HepG2 (cell line): Measurements from ENCODE around the gene CDC14A. TPM values are rescaled to one million over a fixed set of nuclear protein-coding genes. Genes with fewer than 3 reads are reported as not detected.

Experiments used
- ATAC-seq: fragments of 200-7000 bp; cut with Tn5 transposase; 3 replicates; pipeline ENCODE4 v1.9.1; 2020; ENCODE audit warnings: mild to moderate bottlenecking, moderate library complexity
- BruUV-seq: library from RNA; stranded (reverse); fragments of 400-500 nt; replicated peaks from 2 replicates; lab custom pipeline; 2021; lab: Mats Ljungman, UMichigan
- CTCF ChIA-PET: fragments of 300-600 bp; formaldehyde crosslinking; extraction: SDS; loops from one replicate; lab custom pipeline; 2021; ENCODE audit warnings: low total read pairs, inconsistent platforms, low intra/inter-chr PET ratio; lab: Yijun Ruan, JAX
- POLR2A ChIA-PET: fragments of 350-600 bp; sonication (Branson Sonifier 250); formaldehyde crosslinking; loops from one replicate; lab custom pipeline; 2020; ENCODE audit warnings: antibody characterized with exemption, inconsistent platforms; lab: Yijun Ruan, JAX
- DNase-seq: peaks from one replicate; pipeline ENCODE4 v3.0.0-alpha.2; 2015; ENCODE audit warnings: low spot score
- FAIRE-seq: peaks from 3 replicates; lab custom pipeline; 2011; peaks lifted over from hg19 to GRCh38; lab: Jason Lieb, UNC
- H2AFZ ChIP-seq: one replicate; pipeline ENCODE4 v1.6.1; 2011; ENCODE audit warnings: low read length, inconsistent platforms
- H3K27ac ChIP-seq: fragments of 300-600 bp; 3 replicates; pipeline ENCODE4 v1.8.0; 2011; ENCODE audit warnings: mixed run types, mild to moderate bottlenecking, mixed read lengths, low read length, inconsistent platforms; ENCODE audit not compliant: insufficient read depth; ENCODE audit errors: extremely low read length
- H3K27me3 ChIP-seq, 2 experiments: fragments of 200-600 bp in 1 of 2; 2 replicates in 1 of 2; 3 replicates in 1 of 2; pipeline versions ENCODE4 v1.6.0 to v1.8.0; 2011; ENCODE audit warnings: low read length in 2 of 2, mild to moderate bottlenecking in 2 of 2, moderate library complexity in 2 of 2, inconsistent platforms in 1 of 2; ENCODE audit not compliant: insufficient read depth in 2 of 2, control insufficient read depth in 1 of 2
- H3K36me3 ChIP-seq, 2 experiments: fragments of 200-600 bp in 1 of 2; replicated peaks in 1 of 2; 2 replicates in 1 of 2; 3 replicates in 1 of 2; pipeline versions ENCODE4 v1.5.1 to v1.8.0; 2011; ENCODE audit warnings: low read length in 2 of 2, inconsistent platforms in 1 of 2; ENCODE audit not compliant: insufficient read depth in 2 of 2, control insufficient read depth in 1 of 2
- H3K4me1 ChIP-seq: 2 replicates; pipeline ENCODE4 v1.5.1; 2012; ENCODE audit warnings: low read length, inconsistent platforms; ENCODE audit not compliant: insufficient read depth
- H3K4me2 ChIP-seq: 2 replicates; pipeline ENCODE4 v1.6.0; 2011; ENCODE audit warnings: low read depth, low read length, inconsistent platforms
- H3K4me3 ChIP-seq, 3 experiments: fragments of 200-600 bp in 1 of 3; sonication (generic), shearing (Covaris generic) in 1 of 3; replicated peaks in 1 of 3; 2 replicates each; pipeline ENCODE4 v1.5.1; 2011 to 2016; ENCODE audit warnings: low read length in 3 of 3, inconsistent platforms in 2 of 3, low read depth in 2 of 3, mild to moderate bottlenecking in 2 of 3, control low read depth in 1 of 3, mixed read lengths in 1 of 3; ENCODE audit not compliant: insufficient read depth in 1 of 3
- H3K79me2 ChIP-seq: one replicate; pipeline ENCODE4 v1.6.1; 2011; ENCODE audit warnings: low read length, inconsistent platforms; ENCODE audit not compliant: insufficient read depth
- H3K9ac ChIP-seq: 2 replicates; pipeline ENCODE4 v1.6.0; 2011; ENCODE audit warnings: mild to moderate bottlenecking, low read depth, low read length, inconsistent platforms; ENCODE audit not compliant: insufficient read depth
- H3K9me3 ChIP-seq: 2 replicates; pipeline ENCODE4 v1.5.1; 2012; ENCODE audit warnings: mild to moderate bottlenecking, low read length
- H4K20me1 ChIP-seq: 2 replicates; pipeline ENCODE4 v1.6.0; 2011; ENCODE audit warnings: inconsistent platforms, mild to moderate bottlenecking, low read length, moderate library complexity; ENCODE audit not compliant: insufficient read depth
- FOXP1 ChIP-seq, 2 experiments: fragments of 450-650 bp in 1 of 2; IDR thresholded peaks; 2 replicates each; pipeline ENCODE4 v1.6.1; 2017 to 2018; ENCODE audit warnings: antibody characterized with exemption in 1 of 2
- KMT2B ChIP-seq: IDR thresholded peaks from 2 replicates; pipeline ENCODE4 v1.6.1; 2016; ENCODE audit warnings: missing genetic modification reagents, missing compliant biosample characterization
- NFE2 ChIP-seq: sonication (generic); formaldehyde crosslinking; IDR thresholded peaks from 2 replicates; pipeline ENCODE4 v1.4.0; 2020; ENCODE audit warnings: missing genetic modification reagents
- RAD51 ChIP-seq: fragments of 450-650 bp; IDR thresholded peaks from 2 replicates; pipeline ENCODE4 v1.6.1; 2016; ENCODE audit warnings: borderline replicate concordance
- SAFB2 ChIP-seq: sonication (generic); formaldehyde crosslinking; IDR thresholded peaks from 2 replicates; pipeline ENCODE4 v1.5.1; 2020; ENCODE audit warnings: missing genetic modification reagents, low read depth, mild to moderate bottlenecking, borderline replicate concordance
- TMF1 ChIP-seq: sonication (generic); formaldehyde crosslinking; IDR thresholded peaks from 2 replicates; pipeline ENCODE4 v1.8.1; 2022; ENCODE audit warnings: low read depth, missing genetic modification reagents
- ZNF746 ChIP-seq: sonication (generic); formaldehyde crosslinking; IDR thresholded peaks from 2 replicates; pipeline ENCODE4 v1.8.0; 2022; ENCODE audit warnings: mild to moderate bottlenecking, missing genetic modification reagents
- WGBS: methylation state at CpG from one replicate; pipeline ENCODE4 v1.1.6; 2017; ENCODE audit warnings: low lambda C conversion rate; 5-methylcytosine and 5-hydroxymethylcytosine counted together
- in situ Hi-C: cut with HindIII; loops from 2 replicates; pipeline ENCODE4 v1.10.0; 2017; ENCODE audit warnings: low pct_unique_long_range_greater_than_20kb; ENCODE audit not compliant: extremely low pct_ligation_motif_present
- intact Hi-C: fragments of 100-400 bp; cut with micrococcal nuclease; formaldehyde crosslinking; loops from one replicate; pipeline ENCODE4 v1.10.0; 2022; ENCODE audit not compliant: unreplicated experiment
- polyA plus RNA-seq, 8 experiments: library from polyadenylated mRNA; depleted of rRNA in 3 of 8; stranded (reverse) in 7 of 8; unstranded in 1 of 8; fragments of >200 nt; fragmentation: Illumina TruSeq in 4 of 8; extraction: Trizol in 4 of 8; gene quantifications; 2 replicates each; pipeline versions ENCODE4 v1.2.1 to v1.2.3, GENCODE V29; 2011 to 2016; ENCODE audit warnings: low read depth in 4 of 8, missing spikeins in 1 of 8, mixed read lengths in 1 of 8; ENCODE audit not compliant: insufficient read depth in 1 of 8
- total RNA-seq, 5 experiments: library from RNA; depleted of rRNA; stranded (reverse); fragments of >200 nt; fragmentation: Illumina TruSeq; extraction: Trizol; gene quantifications; 2 replicates each; pipeline ENCODE4 v1.2.3, GENCODE V29; 2016; ENCODE audit warnings: low read depth in 1 of 5
- TF ChIP-seq, protein P1 (sequence below): sonication (generic); formaldehyde crosslinking; IDR thresholded peaks from 2 replicates; pipeline ENCODE4 v1.4.0; 2020; ENCODE audit warnings: missing genetic modification reagents, borderline replicate concordance
- TF ChIP-seq, protein P2 (sequence below): sonication (generic); formaldehyde crosslinking; IDR thresholded peaks from 2 replicates; pipeline ENCODE4 v1.5.1; 2020; ENCODE audit warnings: missing genetic modification reagents, mild to moderate bottlenecking, borderline replicate concordance
- TF ChIP-seq, protein P3 (sequence below), 2 experiments: sonication (generic) in 1 of 2; formaldehyde crosslinking in 1 of 2; IDR thresholded peaks; 2 replicates each; pipeline versions ENCODE4 v1.5.1 to v1.6.1; 2011 to 2020; ENCODE audit warnings: borderline replicate concordance in 1 of 2, low read depth in 1 of 2, low read length in 1 of 2, mild to moderate bottlenecking in 1 of 2, missing genetic modification reagents in 1 of 2, moderate library complexity in 1 of 2

CDC14A gene
- total and polyA plus RNA-seq, 2 of the 13 experiments (the other 11 are each of a cell fraction or from before 2014, with no cell fraction given) = 2.8 to 4.9 TPM

DNA sequence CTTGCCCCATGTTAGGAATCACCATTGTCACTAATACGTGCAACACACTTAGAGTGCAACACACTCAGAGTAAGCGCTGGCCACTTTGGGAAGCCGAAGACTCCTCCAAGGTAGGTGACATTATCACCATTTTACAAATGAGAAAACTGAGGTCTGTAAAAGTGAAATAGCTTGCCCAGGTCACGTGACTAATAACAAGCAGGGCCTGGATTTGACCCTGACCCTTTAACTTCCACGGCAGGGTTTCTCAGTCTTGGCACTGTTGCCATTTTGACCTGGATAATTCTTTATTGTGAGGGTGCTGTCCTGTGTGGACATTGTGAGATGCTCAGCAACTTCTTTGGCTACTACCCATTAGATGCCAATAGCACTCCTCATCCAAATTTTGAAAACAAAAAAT, 177.8 kb downstream of the CDC14A start:
- Histone ChIP-seq H3K9me3 (no peaks in the 10 kb centered on the region), H2AFZ (no peak overlapping the region), H3K4me3 (no peak overlapping the region), H3K4me1 (no peaks in the 10 kb centered on the region), H3K27me3 (no peaks in the 10 kb centered on the region; a peak in 1 of 5 replicates), H3K4me2 (no peak overlapping the region), H3K27ac (no peak overlapping the region), H4K20me1 (no peaks in the 10 kb centered on the region), H3K9ac (no peak overlapping the region), H3K79me2 (no peaks in the 10 kb centered on the region), H3K36me3 (no peaks in the 10 kb centered on the region)
- WGBS = 34% methylated on average over 4 of the region's 5 CpGs
- BruUV-seq = no TSS peak
- TF ChIP-seq NFE2 (no peak), SAFB2 (CRISPR knock-in tag) (no peak), KMT2B (no peak), ZNF746 (CRISPR knock-in tag) (no peak), RAD51 (peak; percentile 77), TMF1 (CRISPR knock-in tag) (no peak), FOXP1 (IDR thresholded peaks at IDR 0.05) (no peak), FOXP1 (CRISPR knock-in tag; IDR thresholded peaks at IDR 0.05) (no peak)
- TF ChIP-seq, protein P1, sequence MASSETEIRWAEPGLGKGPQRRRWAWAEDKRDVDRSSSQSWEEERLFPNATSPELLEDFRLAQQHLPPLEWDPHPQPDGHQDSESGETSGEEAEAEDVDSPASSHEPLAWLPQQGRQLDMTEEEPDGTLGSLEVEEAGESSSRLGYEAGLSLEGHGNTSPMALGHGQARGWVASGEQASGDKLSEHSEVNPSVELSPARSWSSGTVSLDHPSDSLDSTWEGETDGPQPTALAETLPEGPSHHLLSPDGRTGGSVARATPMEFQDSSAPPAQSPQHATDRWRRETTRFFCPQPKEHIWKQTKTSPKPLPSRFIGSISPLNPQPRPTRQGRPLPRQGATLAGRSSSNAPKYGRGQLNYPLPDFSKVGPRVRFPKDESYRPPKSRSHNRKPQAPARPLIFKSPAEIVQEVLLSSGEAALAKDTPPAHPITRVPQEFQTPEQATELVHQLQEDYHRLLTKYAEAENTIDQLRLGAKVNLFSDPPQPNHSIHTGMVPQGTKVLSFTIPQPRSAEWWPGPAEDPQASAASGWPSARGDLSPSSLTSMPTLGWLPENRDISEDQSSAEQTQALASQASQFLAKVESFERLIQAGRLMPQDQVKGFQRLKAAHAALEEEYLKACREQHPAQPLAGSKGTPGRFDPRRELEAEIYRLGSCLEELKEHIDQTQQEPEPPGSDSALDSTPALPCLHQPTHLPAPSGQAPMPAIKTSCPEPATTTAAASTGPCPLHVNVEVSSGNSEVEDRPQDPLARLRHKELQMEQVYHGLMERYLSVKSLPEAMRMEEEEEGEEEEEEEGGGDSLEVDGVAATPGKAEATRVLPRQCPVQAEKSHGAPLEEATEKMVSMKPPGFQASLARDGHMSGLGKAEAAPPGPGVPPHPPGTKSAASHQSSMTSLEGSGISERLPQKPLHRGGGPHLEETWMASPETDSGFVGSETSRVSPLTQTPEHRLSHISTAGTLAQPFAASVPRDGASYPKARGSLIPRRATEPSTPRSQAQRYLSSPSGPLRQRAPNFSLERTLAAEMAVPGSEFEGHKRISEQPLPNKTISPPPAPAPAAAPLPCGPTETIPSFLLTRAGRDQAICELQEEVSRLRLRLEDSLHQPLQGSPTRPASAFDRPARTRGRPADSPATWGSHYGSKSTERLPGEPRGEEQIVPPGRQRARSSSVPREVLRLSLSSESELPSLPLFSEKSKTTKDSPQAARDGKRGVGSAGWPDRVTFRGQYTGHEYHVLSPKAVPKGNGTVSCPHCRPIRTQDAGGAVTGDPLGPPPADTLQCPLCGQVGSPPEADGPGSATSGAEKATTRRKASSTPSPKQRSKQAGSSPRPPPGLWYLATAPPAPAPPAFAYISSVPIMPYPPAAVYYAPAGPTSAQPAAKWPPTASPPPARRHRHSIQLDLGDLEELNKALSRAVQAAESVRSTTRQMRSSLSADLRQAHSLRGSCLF (CRISPR knock-in tag) = no peak
- TF ChIP-seq, protein P2, sequence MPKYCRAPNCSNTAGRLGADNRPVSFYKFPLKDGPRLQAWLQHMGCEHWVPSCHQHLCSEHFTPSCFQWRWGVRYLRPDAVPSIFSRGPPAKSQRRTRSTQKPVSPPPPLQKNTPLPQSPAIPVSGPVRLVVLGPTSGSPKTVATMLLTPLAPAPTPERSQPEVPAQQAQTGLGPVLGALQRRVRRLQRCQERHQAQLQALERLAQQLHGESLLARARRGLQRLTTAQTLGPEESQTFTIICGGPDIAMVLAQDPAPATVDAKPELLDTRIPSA (CRISPR knock-in tag) = no peak
- TF ChIP-seq, protein P3, sequence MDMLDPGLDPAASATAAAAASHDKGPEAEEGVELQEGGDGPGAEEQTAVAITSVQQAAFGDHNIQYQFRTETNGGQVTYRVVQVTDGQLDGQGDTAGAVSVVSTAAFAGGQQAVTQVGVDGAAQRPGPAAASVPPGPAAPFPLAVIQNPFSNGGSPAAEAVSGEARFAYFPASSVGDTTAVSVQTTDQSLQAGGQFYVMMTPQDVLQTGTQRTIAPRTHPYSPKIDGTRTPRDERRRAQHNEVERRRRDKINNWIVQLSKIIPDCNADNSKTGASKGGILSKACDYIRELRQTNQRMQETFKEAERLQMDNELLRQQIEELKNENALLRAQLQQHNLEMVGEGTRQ (IDR thresholded peaks at IDR 0.05; ENCODE audit: low read depth, low read length) = peak; percentile 62
- TF ChIP-seq, protein P3 (CRISPR knock-in tag; IDR thresholded peaks at IDR 0.05; ENCODE audit: borderline replicate concordance) = no peak; the same call in 1 of the 2 replicates
- ChIA-PET POLR2A (no interaction called here), CTCF (no interaction called here)
- in situ Hi-C loops = no loop called here
- no peak for DNase-seq
- intact Hi-C loops = no loop called here
- FAIRE-seq = no peak
- ATAC-seq = no peak
